Ammon's horn (tissue), 1 donor: ENCODE data around the gene GTF2A1L.
"Not testable (repeated sequence)": the region's sequence is repeated elsewhere in the genome, so short reads cannot be mapped to it uniquely, and the experiment has no call there.

Experiments used
- DNase-seq: peaks from one replicate; pipeline ENCODE4 v3.0.0-alpha.2; 2016; ENCODE audit warnings: low spot score

Gene GTF2A1L

GRCh38 chr2:48613211-48613610 is 4.4 kb upstream of the GTF2A1L start:
- DNase-seq: no peak

GRCh38 chr2:48614581-48614980 is 3.1 kb upstream of the GTF2A1L start:
- not testable (repeated sequence) for DNase-seq

DNA sequence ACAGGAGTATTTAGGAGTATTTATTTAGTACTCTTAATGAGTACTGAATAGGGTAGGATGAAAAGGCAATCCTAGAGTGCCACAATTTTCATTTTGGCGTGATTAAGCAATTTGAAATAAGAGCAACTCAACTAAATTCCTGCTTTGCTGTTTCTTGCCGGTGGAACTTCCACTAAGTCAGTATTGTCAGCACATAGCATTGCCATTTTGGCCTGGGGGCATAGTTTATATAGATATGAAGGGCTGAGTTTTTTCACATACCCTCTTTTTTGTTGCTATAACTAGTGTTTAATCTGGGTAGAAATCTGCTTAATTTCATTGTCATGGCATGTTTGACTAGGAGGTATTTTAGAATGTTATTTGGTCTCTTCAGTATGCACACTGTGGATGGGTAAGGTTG is 1.9 kb downstream of the GTF2A1L start:
- no peak for DNase-seq

GRCh38 chr2:48620604-48621003 is 2.9 kb downstream of the GTF2A1L start:
- no peak for DNase-seq

DNA sequence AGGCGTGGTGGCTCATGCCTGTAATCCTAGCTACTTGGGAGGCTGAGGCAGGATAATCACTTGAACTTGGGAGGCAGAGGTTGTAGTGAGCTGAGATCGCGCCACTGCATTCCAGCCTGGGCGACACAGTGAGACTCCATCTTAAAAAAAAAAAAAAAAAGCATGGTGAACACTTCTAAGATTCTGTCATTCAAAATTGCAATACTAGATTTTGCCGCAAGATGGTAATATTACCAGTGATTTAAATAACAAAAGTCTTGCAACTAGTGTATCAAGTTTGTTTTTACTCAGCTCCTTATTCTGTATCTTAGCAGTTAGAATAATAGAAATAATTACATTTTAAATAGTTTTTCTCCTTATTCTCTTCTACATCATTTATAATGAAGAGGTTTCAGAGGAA is 5.0 kb downstream of the GTF2A1L start:
- not testable (repeated sequence) for DNase-seq

GRCh38 chr2:48624696-48625095 is 7.0 kb downstream of the GTF2A1L start:
- no peak for DNase-seq

DNA sequence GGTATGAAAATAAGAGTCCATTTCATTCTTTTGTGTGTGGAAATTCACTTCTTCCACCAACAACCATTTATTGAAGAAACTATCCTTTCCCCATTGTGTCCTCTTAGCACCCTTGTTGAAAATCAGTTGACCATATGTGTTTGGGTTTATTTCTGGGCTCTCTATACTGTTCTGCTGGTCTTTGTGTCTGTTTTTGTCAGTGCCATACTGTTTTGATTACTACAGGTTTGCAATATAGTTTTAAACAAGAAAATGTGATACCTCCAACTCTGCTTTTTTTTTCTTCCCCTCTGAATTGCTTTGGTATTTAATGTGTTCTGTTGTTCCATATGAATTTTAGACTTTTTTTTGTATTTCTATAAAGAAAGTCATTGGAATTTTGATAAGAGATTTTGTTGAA is 8.4 kb downstream of the GTF2A1L start:
- DNase-seq: no peak

DNA sequence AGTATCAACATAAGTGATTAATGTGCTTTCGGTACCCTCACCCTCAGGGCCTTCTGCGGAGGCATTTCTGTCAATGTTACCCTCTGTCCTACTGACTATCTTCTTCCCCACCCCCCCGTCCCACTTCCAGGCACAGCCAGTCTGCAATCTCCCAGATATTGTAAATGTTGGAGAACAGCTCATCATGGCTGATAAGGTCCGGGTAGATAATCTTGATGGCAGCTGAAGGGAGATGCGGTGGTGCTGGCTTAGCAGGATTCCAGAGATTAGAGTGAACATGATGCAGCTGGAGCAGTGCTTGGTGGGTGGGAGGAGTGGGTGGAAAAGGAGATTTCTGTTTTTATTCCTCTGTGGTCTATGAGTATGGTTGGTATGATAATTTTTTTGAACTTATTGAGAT is 15.5 kb downstream of the GTF2A1L start:
- DNase-seq: no peak

DNA sequence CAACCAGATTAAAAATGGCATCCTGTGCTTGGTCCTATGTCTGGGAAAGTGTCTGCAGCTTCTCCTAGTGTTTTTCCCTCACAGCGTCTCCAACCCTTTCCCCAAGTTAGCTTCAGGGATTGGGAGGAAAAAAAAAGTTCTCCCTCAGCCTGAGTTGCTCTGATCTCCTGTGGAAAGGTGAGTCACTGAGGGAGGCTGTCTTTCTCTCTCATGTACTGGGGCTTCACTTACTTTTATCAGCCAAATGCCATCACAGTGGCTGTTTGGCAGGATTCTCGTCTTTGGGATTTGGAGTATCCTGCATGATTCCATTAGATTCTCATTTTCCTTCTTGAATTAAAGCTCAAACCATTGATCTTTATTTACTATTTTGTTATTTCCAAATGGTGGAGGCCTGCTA is 18.1 kb downstream of the GTF2A1L start:
- DNase-seq: no peak

- no peak for DNase-seq
Measured at GRCh38 chr2:48638261-48638660, 20.6 kb downstream of the GTF2A1L start.

- no peak for DNase-seq
Measured at GRCh38 chr2:48651158-48651790, 33.6 kb downstream of the GTF2A1L start.

- DNase-seq: no peak
Measured at GRCh38 chr2:48668992-48669391, 51.3 kb downstream of the GTF2A1L start.

DNA sequence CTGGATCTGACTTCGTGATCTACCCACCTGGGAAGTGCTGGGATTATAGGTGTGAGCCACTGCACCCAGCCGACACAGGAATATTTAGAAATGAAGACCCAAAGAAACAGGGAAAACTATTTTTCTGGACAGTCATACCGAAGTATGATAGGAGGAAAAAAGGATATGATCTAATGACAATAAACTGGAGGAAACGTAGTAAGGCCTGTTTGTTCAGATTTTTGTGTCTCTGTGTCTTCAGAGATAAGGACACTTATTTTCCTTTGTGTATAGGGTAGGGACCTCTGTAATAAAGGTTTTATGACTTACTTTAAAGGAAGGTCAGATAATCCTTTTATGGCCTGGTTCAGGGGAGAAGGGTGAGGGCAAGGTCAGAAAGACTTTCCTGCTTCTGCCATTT is 55.9 kb downstream of the GTF2A1L start:
- DNase-seq: no peak

DNA sequence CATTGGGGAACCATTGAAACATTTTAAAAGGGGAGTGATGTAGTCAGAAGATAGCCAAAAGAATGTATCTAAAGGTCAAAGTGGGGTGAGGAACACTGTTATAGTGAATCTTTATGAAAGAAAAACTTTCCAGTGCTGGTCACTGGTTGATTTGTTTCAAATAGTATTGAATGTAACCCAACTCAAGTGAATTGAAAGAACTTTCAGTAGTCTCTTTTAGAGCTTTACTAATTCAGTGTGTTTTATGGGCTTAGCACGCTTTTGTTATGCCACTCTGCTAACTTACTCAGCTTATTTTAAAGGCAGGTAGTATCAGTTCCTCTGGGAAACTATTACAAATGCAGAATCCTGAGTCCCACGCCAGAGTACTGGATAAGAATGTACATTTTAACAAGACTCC is 57.3 kb downstream of the GTF2A1L start:
- DNase-seq: no peak

GRCh38 chr2:48677450-48677849 is 59.8 kb downstream of the GTF2A1L start:
- DNase-seq: no peak

DNA sequence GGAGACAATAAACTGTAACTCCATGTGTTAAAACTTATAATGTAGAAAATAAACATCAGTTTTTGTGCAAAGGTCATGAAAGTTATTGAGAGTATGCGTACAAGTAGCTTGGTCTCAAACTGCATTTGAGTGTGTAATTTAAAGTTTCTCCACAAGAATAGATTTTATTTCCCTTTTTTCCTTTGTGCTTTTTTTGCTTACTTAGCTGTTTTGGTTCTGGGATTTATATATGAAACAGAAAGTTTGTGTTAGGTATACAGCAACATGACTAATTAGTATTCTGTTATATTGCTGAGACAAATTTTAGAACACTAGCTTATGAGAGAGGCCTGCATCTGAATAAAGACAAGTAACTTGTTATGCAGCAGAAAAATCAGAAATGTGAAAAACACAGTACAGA is 67.5 kb downstream of the GTF2A1L start:
- no peak for DNase-seq

DNA sequence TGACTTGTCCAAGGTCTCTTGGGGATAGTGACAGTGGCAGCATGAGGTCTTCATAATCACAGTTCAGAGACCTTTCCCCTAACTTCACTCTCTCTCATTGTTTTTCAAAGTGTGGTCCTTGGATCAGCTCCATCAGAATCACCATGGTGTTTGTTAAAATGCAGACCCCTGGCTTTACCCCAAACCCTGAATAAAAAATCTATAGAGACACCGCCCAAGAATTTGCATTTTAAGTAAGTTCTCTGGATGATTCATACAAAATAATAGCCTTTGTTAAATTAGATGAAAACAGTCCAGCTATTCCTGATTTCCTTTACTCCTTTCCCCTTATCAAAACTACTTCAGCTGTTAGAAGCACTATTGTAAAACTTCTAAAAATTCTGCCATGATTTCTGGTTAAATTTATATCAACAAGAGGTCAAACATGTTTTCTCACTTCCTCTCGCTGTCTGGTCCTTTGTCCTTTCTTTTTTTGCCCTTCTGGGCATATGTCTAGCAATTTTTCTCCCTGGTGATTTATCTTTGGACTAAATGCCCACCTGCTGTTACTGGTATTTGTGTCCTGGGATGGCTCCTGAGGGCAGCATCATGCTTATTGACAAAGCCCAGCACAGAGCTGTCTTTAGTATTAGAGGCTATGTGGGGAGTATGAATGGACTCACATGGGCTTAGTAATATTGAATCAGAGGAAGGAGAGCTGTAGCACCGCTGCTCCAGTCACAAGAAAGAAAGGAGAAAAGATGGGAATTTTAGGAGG is 74.5 kb downstream of the GTF2A1L start:
- no peak for DNase-seq

GRCh38 chr2:48693066-48693465 is 75.4 kb downstream of the GTF2A1L start:
- DNase-seq: no peak

DNA sequence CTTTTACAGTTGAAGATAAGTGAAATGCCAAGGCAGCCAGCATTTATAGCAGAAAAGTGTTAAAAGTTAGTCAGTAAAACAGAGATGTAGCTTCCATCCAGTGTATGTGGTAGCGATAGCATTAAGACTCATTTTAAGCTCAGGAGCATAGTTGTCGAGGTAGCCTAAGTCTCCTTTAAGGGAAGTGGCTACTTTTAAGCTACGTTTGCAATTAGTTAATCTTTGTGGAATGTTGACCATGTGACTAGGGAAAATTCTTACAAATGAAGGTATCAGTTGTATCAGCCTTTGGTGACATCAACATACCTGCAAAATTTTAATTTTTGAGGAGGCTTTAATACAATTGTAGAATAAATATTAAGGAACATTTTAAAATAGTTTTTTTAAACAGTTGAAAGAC is 76.0 kb downstream of the GTF2A1L start:
- DNase-seq: no peak

GRCh38 chr2:48694149-48694548 is 76.5 kb downstream of the GTF2A1L start:
- no peak for DNase-seq

DNA sequence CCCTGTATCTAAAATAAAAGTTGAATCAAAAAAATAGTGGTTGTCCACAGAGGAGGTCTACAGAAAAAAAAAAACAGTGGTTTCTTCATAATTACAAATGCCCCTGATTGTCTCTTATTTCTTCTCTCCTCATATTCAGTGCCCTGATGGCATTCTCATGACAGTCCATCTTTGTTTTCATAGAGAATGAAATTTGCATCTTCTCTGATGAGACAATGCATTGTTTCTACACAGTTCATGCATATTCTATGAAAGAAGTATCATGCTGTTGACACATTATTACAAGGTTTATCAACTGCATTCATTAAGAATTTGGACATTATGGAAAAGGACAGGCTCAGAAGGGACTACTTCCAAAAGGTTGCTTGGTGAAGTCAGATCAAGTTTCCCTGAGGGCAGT is 78.3 kb downstream of the GTF2A1L start:
- DNase-seq: peak; percentile 48

- DNase-seq: no peak
Measured at GRCh38 chr2:48696881-48697280, 79.2 kb downstream of the GTF2A1L start.

- no peak for DNase-seq
Measured at GRCh38 chr2:48699348-48699930, 81.8 kb downstream of the GTF2A1L start.

- DNase-seq: not testable (repeated sequence)
Measured at GRCh38 chr2:48703621-48704020, 86.0 kb downstream of the GTF2A1L start.
